ENCODE measurements around the gene ERI3. TPM values are rescaled to one million over a fixed set of nuclear protein-coding genes. Genes with fewer than 3 reads are reported as not detected.

The ERI3 gene
- total RNA-seq, 4 donors from 2014 or later: 31.9 to 58.8 (median 48.1) TPM

GRCh38 chr1:44271646-44272045 is 83.4 kb downstream of the ERI3 start:
- no peak overlapping the region for H3K27ac ChIP-seq
- peaks cover 0 to 20% (median 0%) of the 10 kb centered on the region in 3 donors for H3K4me1 ChIP-seq
- 90 to 100% methylated on average over 2 to 3 of the region's 3 CpGs for WGBS, 2 donors (ENCODE audit: low coverage in 1 of 2)
- no peak for ATAC-seq
- H3K27me3 ChIP-seq: no peaks in the 10 kb centered on the region
- H3K9me3 ChIP-seq: no peaks in the 10 kb centered on the region
- H3K36me3 ChIP-seq: peaks cover 0 to 9% of the 10 kb centered on the region in 2 donors
- no peak for TF ChIP-seq POLR2A (IDR thresholded peaks at IDR 0.05)
- no peak for TF ChIP-seq CTCF (IDR thresholded peaks at IDR 0.05)
- no peak for TF ChIP-seq EP300 (IDR thresholded peaks at IDR 0.05)
- TF ChIP-seq POLR2AphosphoS5 (IDR thresholded peaks at IDR 0.05): no peak
- H3K4me3 ChIP-seq: no peak overlapping the region

GRCh38 chr1:44270686-44271628 is 84.1 kb downstream of the ERI3 start:
- TF ChIP-seq EP300 (IDR thresholded peaks at IDR 0.05) (no peak), POLR2A (IDR thresholded peaks at IDR 0.05) (no peak), POLR2AphosphoS5 (IDR thresholded peaks at IDR 0.05) (no peak), CTCF (IDR thresholded peaks at IDR 0.05) (no peak)
- 69 to 73% methylated on average over 3 to 5 of the region's 6 CpGs for WGBS, 2 donors (ENCODE audit: low coverage in 1 of 2)
- Histone ChIP-seq H3K27me3 (no peaks in the 10 kb centered on the region), H3K4me1 (peaks cover 0 to 15% (median 0%) of the 10 kb centered on the region in 3 donors), H3K4me3 (no peak overlapping the region), H3K27ac (no peak overlapping the region), H3K36me3 (peaks cover 0 to 9% of the 10 kb centered on the region in 2 donors), H3K9me3 (no peaks in the 10 kb centered on the region)
- no peak for ATAC-seq

- TF ChIP-seq POLR2AphosphoS5 (IDR thresholded peaks at IDR 0.05): no peak
- TF ChIP-seq POLR2A (IDR thresholded peaks at IDR 0.05): no peak
- TF ChIP-seq EP300 (IDR thresholded peaks at IDR 0.05): no peak
- no peak for TF ChIP-seq CTCF (IDR thresholded peaks at IDR 0.05)
- Histone ChIP-seq H3K36me3 (no peaks in the 10 kb centered on the region), H3K27ac (no peak overlapping the region), H3K4me3 (no peak overlapping the region), H3K4me1 (no peaks in the 10 kb centered on the region), H3K9me3 (no peaks in the 10 kb centered on the region), H3K27me3 (no peaks in the 10 kb centered on the region)
- ATAC-seq: no peak
- 78% methylated on average over 1 of the region's 1 CpG; no CpG with 5 or more reads in 1 of the 2 donors for WGBS, 2 donors (ENCODE audit: low coverage in 1 of 2)
These were observed 87.0 kb downstream of the ERI3 start for GRCh38 chr1:44268054-44268453.

GRCh38 chr1:44267438-44267837 is 87.6 kb downstream of the ERI3 start:
- Histone ChIP-seq H3K9me3 (no peaks in the 10 kb centered on the region), H3K4me1 (no peaks in the 10 kb centered on the region), H3K4me3 (no peak overlapping the region), H3K36me3 (no peaks in the 10 kb centered on the region), H3K27ac (no peak overlapping the region), H3K27me3 (no peaks in the 10 kb centered on the region)
- WGBS, 2 donors (ENCODE audit: low coverage in 1 of 2): 83 to 90% methylated on average over 2 of the region's 5 CpGs
- no peak for TF ChIP-seq POLR2A (IDR thresholded peaks at IDR 0.05)
- ATAC-seq: no peak

GRCh38 chr1:44266400-44267344 is 88.4 kb downstream of the ERI3 start:
- Histone ChIP-seq H3K9me3 (no peaks in the 10 kb centered on the region), H3K36me3 (no peaks in the 10 kb centered on the region), H3K4me1 (no peaks in the 10 kb centered on the region), H3K4me3 (no peak overlapping the region), H3K27me3 (no peaks in the 10 kb centered on the region), H3K27ac (no peak overlapping the region)
- WGBS, 2 donors (ENCODE audit: low coverage in 1 of 2): 92 to 100% methylated on average over 4 to 5 of the region's 6 CpGs
- ATAC-seq: no peak
- TF ChIP-seq EP300 (IDR thresholded peaks at IDR 0.05) (no peak), POLR2AphosphoS5 (IDR thresholded peaks at IDR 0.05) (no peak), POLR2A (IDR thresholded peaks at IDR 0.05) (no peak), CTCF (IDR thresholded peaks at IDR 0.05) (no peak)

All from gastroesophageal sphincter (tissue), 4 donors.